ENCODE data around the gene RPH3AL. TPM values are rescaled to one million over a fixed set of nuclear protein-coding genes. Genes with fewer than 3 reads are reported as not detected.

RPH3AL gene
- total RNA-seq, 1 donor from 2014 or later: 40.8 TPM

DNA sequence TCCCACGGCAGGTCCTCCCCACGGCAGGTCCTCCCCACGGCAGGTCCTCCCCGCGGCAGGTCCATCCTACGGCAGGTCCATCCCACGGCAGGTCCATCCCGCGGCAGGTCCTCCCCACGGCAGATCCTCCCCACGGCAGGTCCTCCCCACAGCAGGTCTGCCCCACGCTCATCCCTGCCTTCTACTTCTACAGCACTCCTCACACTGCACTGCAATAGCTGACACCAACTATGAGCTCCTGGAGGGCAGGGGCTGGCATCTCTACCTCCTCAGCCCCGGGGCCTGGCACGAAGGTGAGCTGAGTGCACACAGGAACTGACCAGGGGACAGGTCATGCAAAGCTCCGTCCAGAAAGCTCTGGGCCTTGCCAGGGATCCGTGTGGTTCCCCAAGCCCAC lies 45.3 kb downstream of the RPH3AL start:
- no peak for DNase-seq (ENCODE audit: low read depth)
- no peak overlapping the region for H3K4me3 ChIP-seq (ENCODE audit: low read depth, low read length)
- TF ChIP-seq, protein P1, sequence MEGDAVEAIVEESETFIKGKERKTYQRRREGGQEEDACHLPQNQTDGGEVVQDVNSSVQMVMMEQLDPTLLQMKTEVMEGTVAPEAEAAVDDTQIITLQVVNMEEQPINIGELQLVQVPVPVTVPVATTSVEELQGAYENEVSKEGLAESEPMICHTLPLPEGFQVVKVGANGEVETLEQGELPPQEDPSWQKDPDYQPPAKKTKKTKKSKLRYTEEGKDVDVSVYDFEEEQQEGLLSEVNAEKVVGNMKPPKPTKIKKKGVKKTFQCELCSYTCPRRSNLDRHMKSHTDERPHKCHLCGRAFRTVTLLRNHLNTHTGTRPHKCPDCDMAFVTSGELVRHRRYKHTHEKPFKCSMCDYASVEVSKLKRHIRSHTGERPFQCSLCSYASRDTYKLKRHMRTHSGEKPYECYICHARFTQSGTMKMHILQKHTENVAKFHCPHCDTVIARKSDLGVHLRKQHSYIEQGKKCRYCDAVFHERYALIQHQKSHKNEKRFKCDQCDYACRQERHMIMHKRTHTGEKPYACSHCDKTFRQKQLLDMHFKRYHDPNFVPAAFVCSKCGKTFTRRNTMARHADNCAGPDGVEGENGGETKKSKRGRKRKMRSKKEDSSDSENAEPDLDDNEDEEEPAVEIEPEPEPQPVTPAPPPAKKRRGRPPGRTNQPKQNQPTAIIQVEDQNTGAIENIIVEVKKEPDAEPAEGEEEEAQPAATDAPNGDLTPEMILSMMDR (conservative IDR thresholded peaks at IDR 0.05; ENCODE audit: low read depth, low read length): no peak

DNA sequence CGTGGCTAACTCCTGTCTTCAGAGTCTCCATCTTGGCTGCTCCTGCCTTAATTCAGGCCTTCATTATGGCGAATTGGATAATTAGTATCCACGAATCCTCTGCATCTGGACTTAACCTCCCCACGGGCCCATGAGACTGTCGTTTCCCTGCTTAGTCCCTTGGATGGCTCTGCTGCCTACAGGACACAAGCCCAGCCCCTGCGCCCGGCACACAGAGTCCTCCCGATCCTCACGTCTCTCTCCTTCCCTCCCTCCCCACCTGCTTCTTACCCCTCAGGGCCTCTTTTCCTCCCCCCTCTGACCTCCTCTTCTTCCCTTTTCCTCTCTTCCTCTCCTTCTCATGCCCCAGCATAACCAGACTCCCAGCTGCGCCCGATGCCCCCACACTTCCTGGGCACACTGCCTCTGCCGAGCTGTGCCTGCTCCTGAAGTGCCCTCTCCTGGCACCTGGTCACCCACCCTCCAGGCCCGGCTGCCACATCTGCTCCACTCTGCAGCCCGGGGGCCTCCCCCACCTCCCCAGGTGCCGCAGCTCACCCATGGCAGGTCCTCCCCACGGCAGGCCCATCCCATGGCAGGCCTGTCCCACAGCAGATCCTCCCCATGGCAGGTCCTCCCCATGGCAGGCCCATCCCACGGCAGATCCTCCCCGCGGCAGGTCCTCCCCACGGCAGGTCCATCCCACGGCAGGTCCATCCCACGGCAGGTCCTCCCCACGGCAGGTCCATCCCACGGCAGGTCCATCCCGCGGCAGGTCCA lies 45.9 kb downstream of the RPH3AL start:
- H3K4me3 ChIP-seq (ENCODE audit: low read depth, low read length): no peak overlapping the region
- TF ChIP-seq, protein P1 (conservative IDR thresholded peaks at IDR 0.05; ENCODE audit: low read depth, low read length): no peak
- DNase-seq (ENCODE audit: low read depth): no peak

DNA sequence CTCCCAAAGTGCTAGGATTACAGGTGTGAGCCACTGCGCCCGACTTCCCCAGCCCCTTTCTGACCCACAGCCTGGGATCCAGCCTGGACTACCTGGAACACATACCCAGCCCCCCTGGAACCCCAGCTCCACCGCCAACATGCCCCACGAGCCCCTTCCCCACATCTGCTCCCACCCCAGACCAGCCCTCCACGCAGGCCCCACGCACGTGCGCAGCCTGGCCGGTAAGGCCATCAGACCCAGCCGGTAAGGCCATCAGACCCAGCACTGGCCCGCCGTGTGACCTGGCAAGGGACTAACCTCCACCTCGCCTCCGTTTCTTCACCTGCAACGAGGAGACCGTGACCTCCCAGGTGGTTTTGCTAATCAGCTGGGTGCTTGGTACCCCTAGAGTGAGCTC lies 46.5 kb downstream of the RPH3AL start:
- TF ChIP-seq, protein P1 (conservative IDR thresholded peaks at IDR 0.05; ENCODE audit: low read depth, low read length): no peak
- DNase-seq (ENCODE audit: low read depth): no peak

DNA sequence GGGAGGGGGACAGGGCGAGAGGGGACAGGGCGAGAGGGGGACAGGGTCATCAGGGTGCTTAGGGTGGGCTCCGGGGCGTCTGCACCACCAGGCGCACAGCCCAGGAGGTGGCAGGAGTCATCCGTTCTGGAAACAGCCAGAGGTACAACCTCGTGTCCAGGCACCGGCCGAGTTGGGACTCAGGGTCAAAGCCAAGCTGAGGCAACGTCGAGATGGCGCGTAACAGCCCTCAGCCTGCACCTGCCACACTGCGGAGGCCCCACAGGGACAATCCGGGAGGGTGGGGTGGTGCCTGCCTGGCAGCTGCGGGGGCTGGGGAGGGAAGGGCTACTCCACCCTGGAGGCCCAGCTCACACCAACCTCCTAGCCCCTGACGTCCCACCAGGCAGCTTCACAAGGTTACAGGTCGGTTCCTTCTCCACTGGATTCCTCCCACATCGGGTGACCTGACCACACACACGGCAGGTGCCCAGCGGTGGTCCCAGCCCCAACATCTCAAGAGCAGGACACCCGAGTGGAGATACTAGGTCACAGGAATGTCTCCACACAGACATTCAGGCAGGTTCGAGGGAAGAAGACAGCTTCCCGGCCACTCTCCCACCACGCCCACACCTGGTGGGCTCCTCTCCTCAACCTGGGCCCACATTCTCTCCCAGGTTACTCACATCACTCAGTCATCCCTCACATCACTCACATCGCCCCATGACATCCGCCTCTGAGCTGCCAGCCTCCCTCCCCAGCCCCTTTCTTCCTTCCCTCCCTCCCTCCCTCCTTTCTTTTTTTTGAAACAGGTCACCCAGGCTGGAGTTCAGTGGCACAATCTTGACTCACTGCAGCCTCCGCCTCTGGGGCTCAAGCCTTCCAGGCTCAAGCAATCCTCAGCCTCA lies 47.3 kb downstream of the RPH3AL start:
- TF ChIP-seq, protein P1 (conservative IDR thresholded peaks at IDR 0.05; ENCODE audit: low read depth, low read length): no peak
- no peak for DNase-seq (ENCODE audit: low read depth)
- H3K4me3 ChIP-seq (ENCODE audit: low read depth, low read length): peak overlapping the region; percentile 6

More for the DNA sequence above, 46.5 kb downstream of the RPH3AL start:
- no peak overlapping the region for H3K4me3 ChIP-seq (ENCODE audit: low read depth, low read length)

DNA sequence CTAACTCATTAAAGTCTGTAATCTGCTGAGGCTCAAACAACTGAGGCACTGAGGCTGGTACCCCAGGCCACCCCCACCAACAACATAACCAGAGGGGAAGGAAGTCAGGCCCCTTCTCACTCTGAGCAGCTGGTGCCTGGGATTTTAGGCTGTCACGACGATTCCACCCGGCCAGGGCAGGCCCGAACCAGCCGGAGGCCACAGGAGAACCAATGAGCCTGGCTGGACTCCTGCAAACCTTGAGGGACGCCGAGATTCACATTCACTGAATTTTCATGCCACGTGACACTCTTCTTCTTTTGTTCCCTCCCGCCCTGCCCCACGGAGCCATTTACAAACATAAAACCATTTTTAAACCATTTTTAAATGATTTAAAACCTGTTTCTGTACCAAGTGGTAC lies 48.1 kb downstream of the RPH3AL start:
- TF ChIP-seq, protein P1 (conservative IDR thresholded peaks at IDR 0.05; ENCODE audit: low read depth, low read length): no peak
- H3K4me3 ChIP-seq (ENCODE audit: low read depth, low read length): peak overlapping the region; percentile 6
- DNase-seq (ENCODE audit: low read depth): no peak

DNA sequence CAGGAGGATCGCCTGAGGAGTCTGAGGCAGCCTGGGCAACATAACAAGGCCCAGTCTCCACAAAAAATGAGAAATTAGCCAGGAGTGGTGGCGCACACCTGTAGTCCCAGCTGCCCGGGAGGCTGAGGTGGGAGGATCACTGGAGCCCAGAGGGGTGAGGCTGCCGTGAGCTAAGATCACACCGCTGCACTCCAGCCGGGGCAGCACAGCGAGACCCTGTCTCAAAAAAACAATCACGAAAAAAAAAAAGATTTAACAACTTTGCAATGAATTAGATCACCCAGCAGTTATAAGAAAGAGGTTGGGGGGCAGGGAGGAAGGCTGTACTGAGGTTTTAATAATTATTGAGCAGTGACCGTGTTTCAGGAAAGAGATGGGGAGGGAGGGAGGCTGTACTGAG lies 49.4 kb downstream of the RPH3AL start:
- no peak overlapping the region for H3K4me3 ChIP-seq (ENCODE audit: low read depth, low read length)
- no peak for DNase-seq (ENCODE audit: low read depth)
- TF ChIP-seq, protein P1 (conservative IDR thresholded peaks at IDR 0.05; ENCODE audit: low read depth, low read length): no peak

All from epithelial cell of proximal tubule (primary cell).